Measurements from ENCODE around the gene RBP2. TPM values are rescaled to one million over a fixed set of nuclear protein-coding genes. Genes with fewer than 3 reads are reported as not detected.
"Not testable (repeated sequence)": the region's sequence is repeated elsewhere in the genome, so short reads cannot be mapped to it uniquely, and the experiment has no call there.

The RBP2 gene
- polyA plus RNA-seq, 3 donors, result 0.57 to 1.2 (median 0.58) TPM

GRCh38 chr3:139448104-139448503 is 28.2 kb downstream of the RBP2 start:
- no peak for DNase-seq

DNA sequence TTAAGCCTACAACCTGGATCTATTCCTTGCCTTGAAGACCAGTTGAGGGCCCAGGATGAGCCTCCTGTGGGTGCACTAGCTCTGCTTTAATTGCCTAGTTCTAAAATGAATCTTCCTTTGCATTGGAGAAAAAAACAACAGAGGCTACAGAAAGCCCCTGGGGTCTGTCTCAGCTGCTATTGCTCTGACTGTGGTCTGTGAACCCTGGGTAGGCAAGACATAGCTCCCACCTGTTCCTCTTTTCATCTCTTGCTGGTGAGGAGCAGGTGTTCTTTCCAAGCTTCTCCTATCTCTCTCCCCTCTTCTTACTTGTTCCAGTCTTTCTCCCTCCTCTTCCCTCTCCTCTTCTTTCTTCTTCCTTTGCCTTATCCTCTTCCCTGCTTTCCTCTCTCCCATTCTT is 28.8 kb downstream of the RBP2 start:
- DNase-seq, result no peak

DNA sequence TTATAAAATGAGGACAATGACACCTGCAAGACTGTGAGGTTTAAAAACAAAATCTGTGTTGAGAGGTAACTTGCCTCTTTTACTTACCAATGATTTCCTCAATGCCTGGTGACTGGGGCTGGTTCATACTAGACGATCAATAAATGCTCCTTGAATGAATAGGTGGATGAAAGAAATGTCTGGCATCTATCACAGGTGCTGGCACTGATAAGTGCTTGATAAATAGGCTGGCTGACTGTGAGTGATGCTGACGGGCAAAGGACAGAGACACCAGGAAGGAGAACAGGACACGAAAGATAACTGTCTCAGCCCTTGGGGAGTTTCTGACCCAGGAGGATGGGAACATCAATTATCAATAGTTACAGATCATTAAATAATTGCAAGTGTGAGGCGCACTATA is 31.9 kb downstream of the RBP2 start:
- DNase-seq, result no peak

DNA sequence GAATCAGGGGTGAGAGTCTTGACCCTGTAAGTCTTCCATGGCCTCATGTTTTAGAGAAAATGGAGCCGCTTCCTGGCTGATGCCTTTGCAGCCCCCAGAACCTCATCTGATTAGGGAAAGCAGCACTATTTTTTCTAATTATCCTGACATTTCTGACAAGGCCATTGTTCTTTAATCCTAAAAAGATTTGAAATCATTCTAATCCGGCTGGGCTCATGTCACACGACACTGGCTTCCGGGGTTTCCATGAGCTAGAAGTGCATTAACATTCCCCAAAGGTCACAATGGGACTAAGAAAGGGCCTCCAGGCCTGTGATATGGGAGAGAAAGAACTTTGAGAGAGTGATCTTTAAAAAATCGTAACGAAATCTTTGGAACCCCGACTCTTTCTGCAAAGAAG is 33.1 kb downstream of the RBP2 start:
- no peak for DNase-seq

DNA sequence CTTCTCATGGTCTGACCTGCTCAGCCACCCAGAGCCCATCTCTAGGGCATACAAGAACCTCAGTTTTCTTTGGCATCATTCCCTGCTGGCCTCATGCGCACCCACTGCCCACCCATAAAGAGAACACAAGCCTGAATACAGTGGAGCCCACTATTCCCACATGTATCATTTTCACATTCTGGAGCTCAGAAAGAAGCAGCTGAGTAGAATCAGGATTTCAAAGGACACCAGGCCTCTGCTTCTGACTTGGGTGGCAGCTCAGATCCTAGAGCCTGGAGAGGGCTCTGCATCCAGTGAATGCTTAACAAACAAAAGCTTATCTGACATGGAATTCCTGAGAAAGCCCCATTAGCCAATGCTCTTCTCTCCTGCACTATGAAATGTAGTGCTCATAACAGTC is 34.7 kb downstream of the RBP2 start:
- DNase-seq, result no peak

- no peak for DNase-seq
Measured at GRCh38 chr3:139440639-139441556, 35.4 kb downstream of the RBP2 start.

DNA sequence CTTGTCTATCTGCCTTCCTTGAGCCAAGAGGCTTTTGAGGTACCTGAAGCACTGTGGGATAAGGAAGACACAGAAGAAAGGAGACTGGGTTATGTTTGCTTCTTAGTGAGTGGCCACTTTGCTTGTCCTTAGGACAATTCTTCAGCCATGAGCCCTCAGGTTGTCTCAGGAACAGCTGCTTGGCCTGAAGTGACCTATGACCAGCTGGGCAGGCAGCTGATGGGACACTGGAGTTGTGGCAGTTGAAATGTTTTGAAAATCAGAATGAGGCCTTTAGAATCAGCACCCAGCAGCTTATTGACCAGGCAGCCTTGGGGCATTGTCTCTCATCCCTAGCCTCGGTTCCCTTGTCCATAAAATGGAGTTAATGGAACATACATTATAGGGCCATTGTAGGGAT is 37.0 kb downstream of the RBP2 start:
- DNase-seq, result no peak

GRCh38 chr3:139434764-139435307 is 41.5 kb downstream of the RBP2 start:
- DNase-seq, result no peak

DNA sequence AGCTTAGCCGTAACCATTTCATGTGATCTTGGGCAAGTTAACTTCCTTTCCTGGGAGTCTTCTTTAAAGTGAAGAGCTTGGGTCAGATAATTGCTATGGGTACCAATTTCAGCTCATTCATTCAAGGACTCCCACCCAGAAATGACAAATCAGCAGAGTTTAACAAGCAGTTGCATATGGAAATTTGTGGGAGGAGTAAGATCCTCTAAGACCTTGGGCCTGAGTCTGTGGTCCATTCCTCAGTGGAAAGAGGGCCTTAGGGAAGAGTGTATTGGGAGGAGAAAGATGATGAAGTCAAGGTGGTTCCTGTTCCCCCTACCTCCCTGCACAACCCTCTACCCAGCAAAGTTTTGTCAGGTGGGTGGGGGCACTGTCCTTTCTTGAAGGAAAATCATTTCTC is 42.1 kb downstream of the RBP2 start:
- no peak for DNase-seq

DNA sequence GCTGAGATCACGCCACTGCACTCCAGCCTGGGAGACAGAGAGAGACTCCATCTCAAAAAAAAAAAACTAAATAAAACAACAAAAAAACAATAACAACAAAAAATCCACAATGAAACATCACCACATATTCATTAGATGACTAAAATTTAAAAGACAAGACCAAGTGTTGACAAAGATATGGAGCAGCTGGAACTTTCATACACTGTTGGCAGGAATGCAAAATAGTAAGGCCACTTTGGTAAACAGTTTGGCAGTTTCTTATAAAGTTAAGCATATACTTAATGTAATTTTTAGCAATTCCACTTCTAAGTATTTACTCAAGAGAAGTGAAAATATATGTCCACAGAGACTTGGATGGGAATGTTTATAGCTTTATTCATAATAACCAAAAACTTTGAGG is 43.2 kb downstream of the RBP2 start:
- no peak for DNase-seq

DNA sequence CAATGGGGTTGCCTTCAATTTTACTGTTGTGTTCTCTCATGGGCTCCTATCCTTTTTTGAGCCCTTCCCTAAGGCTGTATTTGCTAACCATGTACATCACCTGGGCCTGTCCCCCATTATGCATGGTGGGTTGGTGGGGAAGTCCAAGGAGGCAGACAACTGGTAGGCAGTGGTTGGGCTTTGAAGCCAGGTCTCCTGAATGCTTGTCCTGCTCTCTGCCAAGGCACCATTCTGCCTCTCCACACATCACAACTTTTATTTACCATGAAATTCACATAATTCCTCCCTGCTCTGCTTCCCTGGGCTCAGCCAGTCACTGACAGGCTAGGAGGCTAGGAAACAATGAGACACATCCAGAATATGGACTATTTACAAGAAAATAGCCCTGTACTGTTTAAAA is 45.8 kb downstream of the RBP2 start:
- no peak for DNase-seq

- DNase-seq, result peak; percentile 77
Measured at GRCh38 chr3:139427283-139428060, 48.8 kb downstream of the RBP2 start.

GRCh38 chr3:139425745-139426400 is 50.4 kb downstream of the RBP2 start:
- DNase-seq, result no peak

DNA sequence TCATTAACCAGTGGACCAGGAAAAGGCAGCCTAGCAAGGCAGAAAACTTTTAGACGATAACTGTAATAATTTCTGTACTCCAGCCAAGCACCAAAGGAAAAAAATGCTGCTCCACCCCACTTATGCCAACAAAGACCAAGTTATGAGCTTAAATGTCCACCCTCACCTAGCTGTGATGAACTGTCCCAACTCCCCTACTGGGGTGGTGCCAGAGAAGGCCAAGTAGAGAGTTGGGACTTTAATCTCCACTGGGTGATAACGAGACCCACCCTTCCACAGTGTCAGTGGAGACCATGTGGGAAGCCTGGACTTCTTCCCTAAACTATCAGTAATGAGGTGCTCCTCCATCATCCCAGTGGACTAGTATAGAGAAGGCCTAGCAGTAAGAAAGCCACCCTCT is 53.1 kb downstream of the RBP2 start:
- no peak for DNase-seq

DNA sequence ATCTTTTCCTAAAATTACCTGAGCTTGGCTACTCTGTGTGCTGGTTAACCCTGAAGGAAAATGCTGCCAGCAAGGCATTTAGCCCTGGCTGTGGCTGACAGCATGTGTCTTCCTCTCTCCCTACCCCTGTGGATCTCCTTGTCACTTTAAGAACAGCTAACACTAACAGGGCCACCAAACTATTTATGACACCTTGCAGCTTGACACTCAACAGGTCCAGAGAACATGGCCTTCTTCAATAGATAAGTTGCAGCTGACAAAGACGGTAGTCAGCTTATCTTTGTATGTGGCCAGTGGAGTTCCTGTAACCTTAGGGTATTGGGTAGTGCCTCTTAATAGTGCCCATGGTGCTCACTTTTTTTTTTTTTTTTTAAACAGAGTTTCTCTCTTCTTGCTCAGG is 54.9 kb downstream of the RBP2 start:
- DNase-seq, result no peak

DNA sequence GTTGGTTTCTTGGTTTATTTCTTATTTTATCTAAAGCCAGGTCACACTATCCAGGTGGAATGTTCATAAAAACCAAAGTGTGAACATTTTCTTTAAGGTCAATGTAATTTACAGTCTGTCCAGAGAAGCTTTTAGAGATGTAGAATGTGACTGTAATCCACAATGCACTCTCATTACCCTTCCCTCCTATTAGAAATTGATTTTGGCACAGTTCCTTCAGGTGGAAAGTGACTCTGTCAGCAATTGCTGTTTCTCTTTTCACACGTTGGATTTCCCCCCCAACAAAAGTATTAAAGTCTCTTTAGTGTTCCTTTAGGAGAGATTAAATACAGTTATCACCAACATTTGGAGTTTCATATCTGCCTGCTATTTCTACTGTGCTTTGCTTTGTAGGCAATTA is 55.3 kb downstream of the RBP2 start:
- DNase-seq, result no peak

DNA sequence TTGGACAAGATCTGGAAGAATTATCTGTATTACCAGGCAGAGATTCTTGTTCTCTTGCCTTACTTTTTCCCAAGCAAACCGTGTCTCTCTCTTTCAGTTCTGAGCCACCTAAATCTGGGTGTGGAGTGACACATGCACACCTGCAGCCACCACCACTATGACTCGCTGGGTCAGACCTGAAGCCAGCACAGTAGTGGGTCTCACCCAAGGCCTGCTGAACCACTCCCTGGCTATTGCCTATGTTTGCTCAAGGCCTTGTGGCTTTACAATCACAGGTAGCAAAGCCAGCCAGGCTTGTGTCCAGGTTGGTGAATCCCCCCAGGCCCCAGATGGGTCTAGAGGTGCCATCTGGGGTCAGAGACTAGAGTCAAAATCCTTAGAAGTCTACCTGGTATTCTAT is 58.2 kb downstream of the RBP2 start:
- no peak for DNase-seq

DNA sequence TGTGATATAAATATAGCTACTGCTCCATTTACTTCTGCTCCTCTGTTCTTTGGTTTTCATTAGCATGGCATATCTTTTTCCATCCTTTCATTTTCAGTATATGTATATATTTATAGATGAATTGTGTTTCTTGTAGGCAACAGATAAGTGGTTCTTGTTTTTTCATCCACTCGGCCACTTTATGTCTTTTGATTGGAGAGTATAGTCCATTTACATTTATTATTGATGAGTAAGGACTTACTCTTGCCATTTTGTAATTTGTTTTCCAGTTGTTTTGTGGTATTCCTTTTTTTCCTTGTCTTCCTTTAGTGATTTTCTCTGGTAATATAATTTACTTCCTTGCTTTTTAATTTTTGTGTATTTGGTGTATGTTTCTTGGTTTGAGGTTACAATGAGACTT is 60.0 kb downstream of the RBP2 start:
- DNase-seq, result no peak

DNA sequence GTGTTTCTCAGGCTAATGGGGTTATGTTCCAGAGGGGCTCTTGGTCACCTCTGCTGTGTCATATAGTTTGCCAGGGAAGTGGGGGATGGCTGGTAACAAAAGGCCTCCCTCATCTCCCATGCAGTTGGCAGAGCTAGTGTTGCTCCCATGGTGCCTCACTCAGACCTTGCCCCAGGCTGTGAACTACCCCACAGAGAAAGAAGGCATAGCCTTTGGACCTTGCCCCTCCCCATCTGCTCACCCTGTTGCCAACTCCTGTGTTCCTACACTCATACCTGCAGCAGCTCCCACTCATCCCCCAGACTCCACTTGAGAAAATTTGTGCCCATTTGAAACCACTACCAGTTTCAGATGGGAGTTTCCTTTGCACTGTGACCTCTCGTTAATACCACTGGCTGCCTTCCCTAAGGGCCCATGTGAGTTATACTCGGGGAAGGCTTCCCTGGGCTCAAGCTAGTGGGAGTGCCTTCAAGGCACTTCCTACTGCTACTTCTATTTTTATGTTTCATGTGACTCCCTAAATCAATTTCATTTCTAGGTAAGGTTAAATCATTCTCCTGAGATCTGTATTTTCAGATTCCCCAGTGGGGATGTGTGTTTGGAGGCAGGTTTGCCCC is 61.6 kb downstream of the RBP2 start:
- no peak for DNase-seq

GRCh38 chr3:139412891-139413290 is 63.4 kb downstream of the RBP2 start:
- DNase-seq, result not testable (repeated sequence)

All from renal pelvis (tissue), 4 donors.